PC-3 (cell line): ENCODE measurements around the gene RETSAT. TPM values are rescaled to one million over a fixed set of nuclear protein-coding genes. Genes with fewer than 3 reads are reported as not detected.
A peak's percentile ranks its signal among the peaks of the same experiment; 100 is the strongest.

Experiments
- ATAC-seq: fragments of 200-7000 bp; cut with Tn5 transposase; 2 replicates; pipeline ENCODE4 v1.9.1; 2020; ENCODE audit warnings: mild to moderate bottlenecking, moderate library complexity
- BruUV-seq: library from RNA; stranded (reverse); fragments of 400-500 nt; replicated peaks from 2 replicates; lab custom pipeline; 2021; lab: Mats Ljungman, UMichigan
- CTCF ChIA-PET: fragments of 300-600 bp; sonication (Branson Sonifier 250); formaldehyde crosslinking; loops from one replicate; lab custom pipeline; 2022; ENCODE audit warnings: antibody characterized with exemption; lab: Charles Lee
- POLR2A ChIA-PET: fragments of 300-600 bp; sonication (Branson Sonifier 250); formaldehyde crosslinking; loops from one replicate; lab custom pipeline; 2022; ENCODE audit warnings: antibody characterized with exemption; ENCODE audit not compliant: unreplicated experiment; lab: Charles Lee
- DNase-seq: peaks from one replicate; pipeline ENCODE4 v3.0.0-alpha.2; 2015
- H2AFZ ChIP-seq: fragments of 300-600 bp; sonication (generic); 2 replicates; pipeline ENCODE4 v1.6.0; 2016; ENCODE audit warnings: antibody characterized with exemption, low read length
- H3F3A ChIP-seq: fragments of 300-600 bp; sonication (generic); one replicate; pipeline ENCODE4 v1.6.0; 2017; ENCODE audit warnings: antibody characterized with exemption, low read length, control low read depth, mild to moderate bottlenecking; ENCODE audit not compliant: unreplicated experiment
- H3K27ac ChIP-seq: fragments of 300-600 bp; sonication (generic); 2 replicates; pipeline ENCODE4 v1.5.1; 2016; ENCODE audit warnings: mild to moderate bottlenecking, low read length
- H3K27me3 ChIP-seq: fragments of 300-600 bp; sonication (generic); 2 replicates; pipeline ENCODE4 v1.6.1; 2016; ENCODE audit warnings: low read length, mixed read lengths
- H3K36me3 ChIP-seq: fragments of 300-600 bp; sonication (generic); 2 replicates; pipeline ENCODE4 v1.6.1; 2016; ENCODE audit warnings: low read depth, mixed run types, low read length, mixed read lengths
- H3K4me1 ChIP-seq: fragments of 300-600 bp; sonication (generic); 2 replicates; pipeline ENCODE4 v1.5.1; 2016; ENCODE audit warnings: low read length; ENCODE audit not compliant: insufficient read depth
- H3K4me2 ChIP-seq: fragments of 300-600 bp; sonication (generic); 2 replicates; pipeline ENCODE4 v1.6.0; 2016; ENCODE audit warnings: low read length
- H3K4me3 ChIP-seq: fragments of 300-600 bp; sonication (generic); 2 replicates; pipeline ENCODE4 v1.5.1; 2016; ENCODE audit warnings: mild to moderate bottlenecking, low read length, mixed read lengths
- H3K79me2 ChIP-seq: fragments of 300-600 bp; sonication (generic); 2 replicates; pipeline ENCODE4 v1.6.1; 2017; ENCODE audit warnings: low read length, mixed read lengths
- H3K9ac ChIP-seq: fragments of 300-600 bp; sonication (generic); 2 replicates; pipeline ENCODE4 v1.6.0; 2016; ENCODE audit warnings: mild to moderate bottlenecking, low read length
- H3K9me2 ChIP-seq: fragments of 300-600 bp; sonication (generic); replicated peaks from 2 replicates; pipeline ENCODE4 v1.6.1; 2016; ENCODE audit warnings: mixed run types, low read length, mixed read lengths
- H3K9me3 ChIP-seq: fragments of 300-600 bp; sonication (generic); 2 replicates; pipeline ENCODE4 v1.6.1; 2016; ENCODE audit warnings: low read length, mixed read lengths
- H4K20me1 ChIP-seq: fragments of 300-600 bp; sonication (generic); 2 replicates; pipeline ENCODE4 v1.6.1; 2016; ENCODE audit warnings: low read length, mixed read lengths
- EZH2 ChIP-seq: fragments of 300-600 bp; sonication (generic); IDR thresholded peaks from one replicate; pipeline ENCODE4 v1.6.1; 2017; ENCODE audit warnings: antibody characterized with exemption, mild to moderate bottlenecking, low read length; ENCODE audit not compliant: unreplicated experiment
- EZH2phosphoT487 ChIP-seq: fragments of 300-600 bp; sonication (generic); IDR thresholded peaks from 2 replicates; pipeline ENCODE4 v1.6.1; 2018; ENCODE audit warnings: mild to moderate bottlenecking, antibody characterized with exemption, low read length, borderline replicate concordance
- intact Hi-C: fragments of 100-400 bp; cut with micrococcal nuclease; formaldehyde crosslinking; loops from 2 replicates; pipeline ENCODE4 v1.9.0; 2023
- total RNA-seq: library from RNA; depleted of rRNA; stranded (reverse); fragments of >200 nt; gene quantifications from 2 replicates; pipeline ENCODE4 v1.2.3, GENCODE V29; 2014
- TF ChIP-seq, protein P1 (sequence below): fragments of 300-600 bp; sonication (generic); conservative IDR thresholded peaks from 2 replicates; pipeline ENCODE4 v1.5.1; 2017; ENCODE audit warnings: antibody characterized with exemption, low read depth, mild to moderate bottlenecking, low read length

RETSAT gene
- total RNA-seq, 1 experiment from 2014 or later, result 39.1 TPM

DNA sequence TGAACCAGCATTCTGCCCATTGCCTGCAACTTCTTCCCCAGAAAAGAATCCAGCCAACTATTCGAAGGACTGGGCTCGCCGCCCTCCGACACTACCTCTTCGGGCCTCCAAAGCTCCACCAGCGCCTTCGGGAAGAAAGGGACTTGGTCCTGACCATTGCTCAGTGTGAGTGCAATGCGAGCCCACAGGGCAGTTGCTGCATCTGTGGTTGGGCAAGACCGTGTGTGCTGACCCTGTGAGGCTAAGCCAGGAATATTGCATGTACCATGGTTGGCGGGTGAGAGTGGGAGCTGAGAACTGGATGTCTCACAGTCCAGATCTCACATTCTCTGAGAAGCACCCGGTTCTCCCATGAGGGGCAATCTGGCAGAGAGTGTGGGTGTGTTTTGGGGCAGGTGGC, 16.7 kb upstream of the RETSAT start:
- Histone ChIP-seq H3K79me2 (no peaks in the 10 kb centered on the region), H3K9me2 (no peaks in the 10 kb centered on the region), H3K4me3 (no peak overlapping the region), H3K36me3 (no peaks in the 10 kb centered on the region; the same call in 1 of the 2 replicates), H3K27me3 (no peaks in the 10 kb centered on the region), H2AFZ (no peak overlapping the region), H3K9ac (no peak overlapping the region), H3K9me3 (no peaks in the 10 kb centered on the region), H4K20me1 (no peaks in the 10 kb centered on the region), H3K4me2 (no peak overlapping the region), H3K4me1 (peaks cover 18% of the 10 kb centered on the region), H3F3A (no peaks in the 10 kb centered on the region), H3K27ac (no peak overlapping the region)
- no TSS peak for BruUV-seq
- ATAC-seq (no peak), DNase-seq (no peak)
- intact Hi-C loops, result no loop called here
- ChIA-PET CTCF (no interaction called here), POLR2A (interaction anchor here (0.5 kb wide), 1 partner anchor 175 kb away, joined by 3 read pairs; no protein-coding TSS in a partner anchor)
- no peak for TF ChIP-seq EZH2phosphoT487
- TF ChIP-seq EZH2, result no peak
- TF ChIP-seq, protein P1, sequence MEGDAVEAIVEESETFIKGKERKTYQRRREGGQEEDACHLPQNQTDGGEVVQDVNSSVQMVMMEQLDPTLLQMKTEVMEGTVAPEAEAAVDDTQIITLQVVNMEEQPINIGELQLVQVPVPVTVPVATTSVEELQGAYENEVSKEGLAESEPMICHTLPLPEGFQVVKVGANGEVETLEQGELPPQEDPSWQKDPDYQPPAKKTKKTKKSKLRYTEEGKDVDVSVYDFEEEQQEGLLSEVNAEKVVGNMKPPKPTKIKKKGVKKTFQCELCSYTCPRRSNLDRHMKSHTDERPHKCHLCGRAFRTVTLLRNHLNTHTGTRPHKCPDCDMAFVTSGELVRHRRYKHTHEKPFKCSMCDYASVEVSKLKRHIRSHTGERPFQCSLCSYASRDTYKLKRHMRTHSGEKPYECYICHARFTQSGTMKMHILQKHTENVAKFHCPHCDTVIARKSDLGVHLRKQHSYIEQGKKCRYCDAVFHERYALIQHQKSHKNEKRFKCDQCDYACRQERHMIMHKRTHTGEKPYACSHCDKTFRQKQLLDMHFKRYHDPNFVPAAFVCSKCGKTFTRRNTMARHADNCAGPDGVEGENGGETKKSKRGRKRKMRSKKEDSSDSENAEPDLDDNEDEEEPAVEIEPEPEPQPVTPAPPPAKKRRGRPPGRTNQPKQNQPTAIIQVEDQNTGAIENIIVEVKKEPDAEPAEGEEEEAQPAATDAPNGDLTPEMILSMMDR, result no peak

DNA sequence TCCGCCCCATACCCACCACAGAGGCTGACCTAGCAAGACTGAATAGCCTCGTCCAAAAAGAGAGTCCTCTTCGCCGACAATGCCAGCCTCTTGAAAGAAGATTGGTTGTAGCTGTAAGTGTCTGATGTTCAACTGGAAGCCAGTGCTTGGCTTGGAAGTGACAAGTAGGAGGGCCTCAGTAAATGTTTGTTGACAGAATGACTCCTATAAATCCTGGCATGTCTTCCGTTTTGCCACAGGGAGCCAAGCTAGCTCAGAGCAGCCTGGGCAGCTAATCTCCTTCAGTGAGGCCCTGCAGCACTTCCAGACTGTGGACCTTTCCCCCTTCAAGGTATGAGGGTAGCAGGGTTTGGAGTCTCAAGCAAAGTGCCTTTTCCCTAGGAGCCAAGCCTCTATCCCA, 15.2 kb upstream of the RETSAT start:
- H3K9me3 ChIP-seq, result no peaks in the 10 kb centered on the region
- no peaks in the 10 kb centered on the region for H3K27me3 ChIP-seq
- H4K20me1 ChIP-seq, result no peaks in the 10 kb centered on the region
- no peak for TF ChIP-seq EZH2phosphoT487
- TF ChIP-seq, protein P1, result no peak
- TF ChIP-seq EZH2, result no peak
- ATAC-seq (peak; percentile 100), DNase-seq (peak; percentile 83)
- POLR2A ChIA-PET, result interaction anchor here (0.6 kb wide), 3 partner anchors 38 to 227 kb away, joined by 4 to 9 read pairs (median 6); no protein-coding TSS in a partner anchor
- no peaks in the 10 kb centered on the region; the same call in 1 of the 2 replicates for H3K36me3 ChIP-seq
- peaks cover 14% of the 10 kb centered on the region for H3K4me1 ChIP-seq
- H3K4me3 ChIP-seq, result no peak overlapping the region
- CTCF ChIA-PET, result interaction anchor here (0.5 kb wide), 1 partner anchor 175 kb away, joined by 5 read pairs; no protein-coding TSS in a partner anchor
- H3K4me2 ChIP-seq, result peak overlapping the region; percentile 39; the same call in 1 of the 2 replicates
- intact Hi-C loops, result loop anchor here (1.0 kb wide), 1 partner anchor 15 kb away; the partner anchor contains the start of genes ELMOD3 and RETSAT
- H3K27ac ChIP-seq, result 0 out of 2 replicates have a peak overlapping the region, but pooled peaks have one; percentile 15
- no peak overlapping the region for H3K9ac ChIP-seq
- no TSS peak for BruUV-seq
- H2AFZ ChIP-seq, result no peak overlapping the region
- no peaks in the 10 kb centered on the region for H3F3A ChIP-seq
- H3K79me2 ChIP-seq, result no peaks in the 10 kb centered on the region
- no peaks in the 10 kb centered on the region for H3K9me2 ChIP-seq

DNA sequence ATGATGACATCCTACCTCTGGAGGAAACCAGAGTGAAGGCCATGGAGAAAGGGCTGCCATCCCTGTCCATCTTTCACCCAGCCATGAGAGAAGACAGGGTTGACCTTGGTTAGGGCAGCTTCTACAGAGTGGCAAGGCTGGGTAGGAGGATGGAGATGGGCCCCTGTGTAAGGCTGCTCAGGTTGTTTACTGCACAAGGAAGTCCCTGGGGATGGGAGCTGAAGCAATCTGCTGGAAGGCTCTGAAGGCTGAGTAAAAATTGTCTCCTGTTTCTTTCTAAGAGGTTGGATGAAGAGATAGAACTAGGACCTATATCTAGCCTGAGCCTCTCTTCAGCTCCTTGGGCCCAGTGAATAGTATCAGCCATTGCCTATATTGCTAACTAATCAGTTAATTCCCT, 14.6 kb upstream of the RETSAT start:
- ChIA-PET POLR2A (interaction anchor here (0.6 kb wide), 1 partner anchor 228 kb away, joined by 4 read pairs; no protein-coding TSS in a partner anchor), CTCF (interaction anchor here (0.5 kb wide), 1 partner anchor 176 kb away, joined by 5 read pairs; no protein-coding TSS in a partner anchor)
- no peaks in the 10 kb centered on the region; the same call in 1 of the 2 replicates for H3K36me3 ChIP-seq
- H3K27ac ChIP-seq, result no peak overlapping the region
- peak; percentile 9 for ATAC-seq
- BruUV-seq, result no TSS peak
- DNase-seq, result no peak
- intact Hi-C loops, result loop anchor here (1.0 kb wide), 1 partner anchor 15 kb away; the partner anchor contains the start of genes ELMOD3 and RETSAT
- H3K9me3 ChIP-seq, result no peaks in the 10 kb centered on the region
- no peaks in the 10 kb centered on the region for H3K9me2 ChIP-seq
- H3K4me3 ChIP-seq, result no peak overlapping the region
- peak overlapping the region; percentile 34; the same call in 1 of the 2 replicates for H3K4me2 ChIP-seq
- no peaks in the 10 kb centered on the region for H3K27me3 ChIP-seq
- peaks cover 14% of the 10 kb centered on the region for H3K4me1 ChIP-seq
- TF ChIP-seq EZH2phosphoT487 (no peak), EZH2 (no peak)
- TF ChIP-seq, protein P1, result no peak
- no peak overlapping the region for H3K9ac ChIP-seq
- H3F3A ChIP-seq, result no peaks in the 10 kb centered on the region
- no peaks in the 10 kb centered on the region for H4K20me1 ChIP-seq
- no peaks in the 10 kb centered on the region for H3K79me2 ChIP-seq
- no peak overlapping the region for H2AFZ ChIP-seq
